Spleen (tissue), 7 donors: ENCODE data around the gene IL1RAPL2.

Experiments used
- POLR2AphosphoS5 ChIP-seq, 3 donors: sonication (generic); formaldehyde crosslinking; IDR thresholded peaks; one replicate each; pipeline ENCODE4 v1.5.1; 2017; ENCODE audit warnings: antibody characterized with exemption in 3 of 3
- TF ChIP-seq, protein P1 (sequence below), 11 experiments: fragments of 200-600 bp in 7 of 11; fragments of 450-650 bp in 4 of 11; sonication (generic) in 4 of 11; IDR thresholded peaks in 8 of 11; conservative IDR thresholded peaks in 3 of 11; 1 replicate in 7 of 11; 2 replicates in 4 of 11; pipeline versions ENCODE4 v1.4.0 to v1.8.0; 2016 to 2021; ENCODE audit warnings: antibody characterized with exemption in 11 of 11, inconsistent platforms in 4 of 11, mild to moderate bottlenecking in 1 of 11
- donor health status: DM: no; HTN: no; CAD: no; lungs with moderate emphysema.
- donor health status: DM: no; HTN: no; CAD: no.
- donor health status: DM: no; HTN: no; CAD: no.

DNA sequence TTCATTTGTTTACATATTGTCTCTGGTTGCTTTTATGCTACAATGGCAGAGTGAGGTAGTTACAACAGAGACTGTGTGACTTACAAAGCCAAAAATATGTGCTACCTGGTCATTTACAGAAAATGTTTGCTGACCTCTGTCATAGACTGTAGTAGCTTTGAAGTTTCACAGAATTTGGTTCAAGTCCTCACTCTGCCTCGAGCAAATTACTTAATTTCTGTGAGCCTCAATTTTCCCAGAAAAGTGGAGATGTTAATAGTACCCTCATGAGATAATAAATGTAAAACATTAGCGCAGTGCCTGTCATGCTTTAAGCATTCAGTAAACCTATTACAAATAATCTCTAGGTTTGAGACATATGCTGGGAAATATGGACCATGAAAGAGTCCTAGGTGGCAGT, 1237.9 kb downstream of the IL1RAPL2 start:
- TF ChIP-seq, protein P1, sequence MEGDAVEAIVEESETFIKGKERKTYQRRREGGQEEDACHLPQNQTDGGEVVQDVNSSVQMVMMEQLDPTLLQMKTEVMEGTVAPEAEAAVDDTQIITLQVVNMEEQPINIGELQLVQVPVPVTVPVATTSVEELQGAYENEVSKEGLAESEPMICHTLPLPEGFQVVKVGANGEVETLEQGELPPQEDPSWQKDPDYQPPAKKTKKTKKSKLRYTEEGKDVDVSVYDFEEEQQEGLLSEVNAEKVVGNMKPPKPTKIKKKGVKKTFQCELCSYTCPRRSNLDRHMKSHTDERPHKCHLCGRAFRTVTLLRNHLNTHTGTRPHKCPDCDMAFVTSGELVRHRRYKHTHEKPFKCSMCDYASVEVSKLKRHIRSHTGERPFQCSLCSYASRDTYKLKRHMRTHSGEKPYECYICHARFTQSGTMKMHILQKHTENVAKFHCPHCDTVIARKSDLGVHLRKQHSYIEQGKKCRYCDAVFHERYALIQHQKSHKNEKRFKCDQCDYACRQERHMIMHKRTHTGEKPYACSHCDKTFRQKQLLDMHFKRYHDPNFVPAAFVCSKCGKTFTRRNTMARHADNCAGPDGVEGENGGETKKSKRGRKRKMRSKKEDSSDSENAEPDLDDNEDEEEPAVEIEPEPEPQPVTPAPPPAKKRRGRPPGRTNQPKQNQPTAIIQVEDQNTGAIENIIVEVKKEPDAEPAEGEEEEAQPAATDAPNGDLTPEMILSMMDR (IDR thresholded peaks at IDR 0.05 in 8 of 11, conservative IDR thresholded peaks at IDR 0.05 in 3 of 11): no peak
- no peak for TF ChIP-seq POLR2AphosphoS5 (IDR thresholded peaks at IDR 0.05)
